ENCODE data around the gene PNMA6A. TPM values are rescaled to one million over a fixed set of nuclear protein-coding genes. Genes with fewer than 3 reads are reported as not detected.
A peak's percentile ranks its signal among the peaks of the same experiment; 100 is the strongest.
"Not testable (repeated sequence)": the region's sequence is repeated elsewhere in the genome, so short reads cannot be mapped to it uniquely, and the experiment has no call there.

Gene PNMA6A
- total RNA-seq = 7.8 and 7.9 TPM in 2 replicates

GRCh38 chrX:153071909-153072583 lies at the start of gene PNMA6A:
TSS of gene PNMA6A (plus strand) at chrX:153072454. CDS start at chrX:153073063, 609 bp downstream.
- H3K36me3 ChIP-seq (ENCODE audit: control insufficient read depth, insufficient read depth, low read length); H3K27me3 ChIP-seq (ENCODE audit: control insufficient read depth, insufficient read depth, low read length); H3K4me3 ChIP-seq (ENCODE audit: low read depth, low read length); DNase-seq (ENCODE audit: low read depth): not testable (repeated sequence)

GRCh38 chrX:153026501-153026900 lies 45.8 kb upstream of the PNMA6A start:
- not testable (repeated sequence) for H3K27me3 ChIP-seq (ENCODE audit: control insufficient read depth, insufficient read depth, low read length); H3K36me3 ChIP-seq (ENCODE audit: control insufficient read depth, insufficient read depth, low read length); H3K4me3 ChIP-seq (ENCODE audit: low read depth, low read length); DNase-seq (ENCODE audit: low read depth)

- not testable (repeated sequence) for DNase-seq (ENCODE audit: low read depth); H3K27me3 ChIP-seq (ENCODE audit: control insufficient read depth, insufficient read depth, low read length)
These were observed 43.8 kb upstream of the PNMA6A start for GRCh38 chrX:153028487-153028886.

GRCh38 chrX:153029162-153029561 lies 43.1 kb upstream of the PNMA6A start:
- TF ChIP-seq CTCF (IDR thresholded peaks at IDR 0.05; ENCODE audit: insufficient read depth, low read length, poor library complexity, severe bottlenecking) = no peak
- H3K36me3 ChIP-seq (ENCODE audit: control insufficient read depth, insufficient read depth, low read length) = no peaks in the 10 kb centered on the region
- DNase-seq (ENCODE audit: low read depth) = no peak
- no peaks in the 10 kb centered on the region for H3K27me3 ChIP-seq (ENCODE audit: control insufficient read depth, insufficient read depth, low read length)
- no peak overlapping the region for H3K4me3 ChIP-seq (ENCODE audit: low read depth, low read length)

More at GRCh38 chrX:153028487-153028886, 43.8 kb upstream of the PNMA6A start:
- H3K36me3 ChIP-seq (ENCODE audit: control insufficient read depth, insufficient read depth, low read length); H3K4me3 ChIP-seq (ENCODE audit: low read depth, low read length): not testable (repeated sequence)

GRCh38 chrX:153029875-153030274 lies 42.4 kb upstream of the PNMA6A start:
- H3K27me3 ChIP-seq (ENCODE audit: control insufficient read depth, insufficient read depth, low read length) = no peaks in the 10 kb centered on the region
- no peak for DNase-seq (ENCODE audit: low read depth)
- no peak overlapping the region for H3K4me3 ChIP-seq (ENCODE audit: low read depth, low read length)
- H3K36me3 ChIP-seq (ENCODE audit: control insufficient read depth, insufficient read depth, low read length) = no peaks in the 10 kb centered on the region
- no peak for TF ChIP-seq CTCF (IDR thresholded peaks at IDR 0.05; ENCODE audit: insufficient read depth, low read length, poor library complexity, severe bottlenecking)

GRCh38 chrX:153030801-153031200 lies 41.5 kb upstream of the PNMA6A start:
- no peak for TF ChIP-seq CTCF (IDR thresholded peaks at IDR 0.05; ENCODE audit: insufficient read depth, low read length, poor library complexity, severe bottlenecking)
- no peak for DNase-seq (ENCODE audit: low read depth)

GRCh38 chrX:153032397-153033118 lies 39.7 kb upstream of the PNMA6A start:
- TF ChIP-seq CTCF (IDR thresholded peaks at IDR 0.05; ENCODE audit: insufficient read depth, low read length, poor library complexity, severe bottlenecking) = peak; percentile 75
- DNase-seq (ENCODE audit: low read depth) = no peak
- Histone ChIP-seq H3K27me3 (ENCODE audit: control insufficient read depth, insufficient read depth, low read length) (no peaks in the 10 kb centered on the region), H3K36me3 (ENCODE audit: control insufficient read depth, insufficient read depth, low read length) (no peaks in the 10 kb centered on the region), H3K4me3 (ENCODE audit: low read depth, low read length) (peak overlapping the region; percentile 12)

More at GRCh38 chrX:153030801-153031200, 41.5 kb upstream of the PNMA6A start:
- H3K36me3 ChIP-seq (ENCODE audit: control insufficient read depth, insufficient read depth, low read length) = no peaks in the 10 kb centered on the region
- H3K27me3 ChIP-seq (ENCODE audit: control insufficient read depth, insufficient read depth, low read length) = no peaks in the 10 kb centered on the region
- H3K4me3 ChIP-seq (ENCODE audit: low read depth, low read length) = no peak overlapping the region
